ENCODE results near the gene SCML2.
"Not testable (repeated sequence)": the region's sequence is repeated elsewhere in the genome, so short reads cannot be mapped to it uniquely, and the experiment has no call there.

SCML2 gene

GRCh38 chrX:18354369-18355223 is at the start of gene SCML2:
Gene SCML2, minus strand, starts transcription at chrX:18354688. Its CDS starts 20,617 bp downstream, at chrX:18334071.
- DNase-seq (ENCODE audit: low read depth): no peak

GRCh38 chrX:18401848-18402213 is 47.3 kb upstream of the SCML2 start:
- DNase-seq (ENCODE audit: low read depth): no peak

- no peak for DNase-seq (ENCODE audit: low read depth)
These were observed 40.0 kb upstream of the SCML2 start for GRCh38 chrX:18394477-18394876.

GRCh38 chrX:18390941-18391538 is 36.6 kb upstream of the SCML2 start:
- peak; percentile 21 for DNase-seq (ENCODE audit: low read depth)

- no peak for DNase-seq (ENCODE audit: low read depth)
These were observed 35.5 kb upstream of the SCML2 start for GRCh38 chrX:18389966-18390365.

GRCh38 chrX:18377796-18378195 is 23.3 kb upstream of the SCML2 start:
- no peak for DNase-seq (ENCODE audit: low read depth)

GRCh38 chrX:18375131-18375805 is 20.8 kb upstream of the SCML2 start:
- DNase-seq (ENCODE audit: low read depth): not testable (repeated sequence)

GRCh38 chrX:18369096-18369495 is 14.6 kb upstream of the SCML2 start:
- not testable (repeated sequence) for DNase-seq (ENCODE audit: low read depth)

- DNase-seq (ENCODE audit: low read depth): no peak
These were observed 13.9 kb upstream of the SCML2 start for GRCh38 chrX:18368402-18368801.

GRCh38 chrX:18360867-18361266 is 6.4 kb upstream of the SCML2 start:
- no peak for DNase-seq (ENCODE audit: low read depth)

GRCh38 chrX:18353931-18354368 is 538 bp downstream of the SCML2 start:
- DNase-seq (ENCODE audit: low read depth): no peak

- no peak for DNase-seq (ENCODE audit: low read depth)
These were observed 2.7 kb downstream of the SCML2 start for GRCh38 chrX:18351784-18352183.

- no peak for DNase-seq (ENCODE audit: low read depth)
These were observed 6.4 kb downstream of the SCML2 start for GRCh38 chrX:18348047-18348446.

- no peak for DNase-seq (ENCODE audit: low read depth)
These were observed 45.1 kb downstream of the SCML2 start for GRCh38 chrX:18309401-18309800.

GRCh38 chrX:18297251-18297650 is 57.2 kb downstream of the SCML2 start:
- DNase-seq (ENCODE audit: low read depth): no peak

GRCh38 chrX:18294893-18295292 is 59.6 kb downstream of the SCML2 start:
- no peak for DNase-seq (ENCODE audit: low read depth)

- DNase-seq (ENCODE audit: low read depth): no peak
These were observed 63.4 kb downstream of the SCML2 start for GRCh38 chrX:18291006-18291545.

GRCh38 chrX:18290200-18290599 is 64.3 kb downstream of the SCML2 start:
- no peak for DNase-seq (ENCODE audit: low read depth)

GRCh38 chrX:18288716-18289115 is 65.8 kb downstream of the SCML2 start:
- no peak for DNase-seq (ENCODE audit: low read depth)

GRCh38 chrX:18286322-18286831 is 68.1 kb downstream of the SCML2 start:
- DNase-seq (ENCODE audit: low read depth): no peak

GRCh38 chrX:18278449-18278848 is 76.0 kb downstream of the SCML2 start:
- DNase-seq (ENCODE audit: low read depth): no peak

- DNase-seq (ENCODE audit: low read depth): no peak
These were observed 82.3 kb downstream of the SCML2 start for GRCh38 chrX:18272222-18272621.

Measured in GM04504 (cell line).